ENCODE results near the gene LCLAT1.

LCLAT1 gene

DNA sequence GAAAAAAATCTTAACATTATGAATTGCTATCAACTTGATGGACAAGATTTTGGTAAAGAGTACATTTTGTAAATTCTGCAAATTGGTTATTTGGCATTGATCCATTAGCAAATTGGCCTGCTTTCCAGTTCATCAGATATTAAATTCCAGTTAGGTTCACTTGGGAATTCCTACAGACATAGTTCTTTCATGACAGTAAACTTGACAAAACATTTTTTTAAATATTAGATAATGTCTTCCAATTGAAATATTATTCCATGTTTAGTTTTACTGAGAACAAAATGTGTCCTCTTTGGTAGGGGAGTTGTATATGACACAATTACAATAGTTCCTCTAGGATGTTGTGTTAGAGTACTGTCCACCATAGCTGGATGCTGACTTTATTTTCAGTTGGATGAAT is 141.9 kb downstream of the LCLAT1 start:
- H3K27me3 ChIP-seq (ENCODE audit: insufficient read depth, poor library complexity, severe bottlenecking): no peaks in the 10 kb centered on the region
- no peak for DNase-seq (ENCODE audit: low read depth in 1 of 2, low spot score in 1 of 2)
- no peak overlapping the region for H3K4me3 ChIP-seq (replicated peaks; ENCODE audit: insufficient read depth, low read length)
- H3K27ac ChIP-seq (replicated peaks): no peak overlapping the region
- TF ChIP-seq SPI1 (IDR thresholded peaks at IDR 0.05; ENCODE audit: borderline replicate concordance, low read depth) (no peak), POLR2AphosphoS5 (IDR thresholded peaks at IDR 0.05; ENCODE audit: low read depth) (no peak), CTCF (IDR thresholded peaks at IDR 0.05; ENCODE audit: insufficient read depth, low read length) (no peak), GABPA (IDR thresholded peaks at IDR 0.05; ENCODE audit: low read depth) (no peak)
- TF ChIP-seq, protein P1, sequence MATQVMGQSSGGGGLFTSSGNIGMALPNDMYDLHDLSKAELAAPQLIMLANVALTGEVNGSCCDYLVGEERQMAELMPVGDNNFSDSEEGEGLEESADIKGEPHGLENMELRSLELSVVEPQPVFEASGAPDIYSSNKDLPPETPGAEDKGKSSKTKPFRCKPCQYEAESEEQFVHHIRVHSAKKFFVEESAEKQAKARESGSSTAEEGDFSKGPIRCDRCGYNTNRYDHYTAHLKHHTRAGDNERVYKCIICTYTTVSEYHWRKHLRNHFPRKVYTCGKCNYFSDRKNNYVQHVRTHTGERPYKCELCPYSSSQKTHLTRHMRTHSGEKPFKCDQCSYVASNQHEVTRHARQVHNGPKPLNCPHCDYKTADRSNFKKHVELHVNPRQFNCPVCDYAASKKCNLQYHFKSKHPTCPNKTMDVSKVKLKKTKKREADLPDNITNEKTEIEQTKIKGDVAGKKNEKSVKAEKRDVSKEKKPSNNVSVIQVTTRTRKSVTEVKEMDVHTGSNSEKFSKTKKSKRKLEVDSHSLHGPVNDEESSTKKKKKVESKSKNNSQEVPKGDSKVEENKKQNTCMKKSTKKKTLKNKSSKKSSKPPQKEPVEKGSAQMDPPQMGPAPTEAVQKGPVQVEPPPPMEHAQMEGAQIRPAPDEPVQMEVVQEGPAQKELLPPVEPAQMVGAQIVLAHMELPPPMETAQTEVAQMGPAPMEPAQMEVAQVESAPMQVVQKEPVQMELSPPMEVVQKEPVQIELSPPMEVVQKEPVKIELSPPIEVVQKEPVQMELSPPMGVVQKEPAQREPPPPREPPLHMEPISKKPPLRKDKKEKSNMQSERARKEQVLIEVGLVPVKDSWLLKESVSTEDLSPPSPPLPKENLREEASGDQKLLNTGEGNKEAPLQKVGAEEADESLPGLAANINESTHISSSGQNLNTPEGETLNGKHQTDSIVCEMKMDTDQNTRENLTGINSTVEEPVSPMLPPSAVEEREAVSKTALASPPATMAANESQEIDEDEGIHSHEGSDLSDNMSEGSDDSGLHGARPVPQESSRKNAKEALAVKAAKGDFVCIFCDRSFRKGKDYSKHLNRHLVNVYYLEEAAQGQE (IDR thresholded peaks at IDR 0.05; ENCODE audit: insufficient replicate concordance, low read depth): no peak

DNA sequence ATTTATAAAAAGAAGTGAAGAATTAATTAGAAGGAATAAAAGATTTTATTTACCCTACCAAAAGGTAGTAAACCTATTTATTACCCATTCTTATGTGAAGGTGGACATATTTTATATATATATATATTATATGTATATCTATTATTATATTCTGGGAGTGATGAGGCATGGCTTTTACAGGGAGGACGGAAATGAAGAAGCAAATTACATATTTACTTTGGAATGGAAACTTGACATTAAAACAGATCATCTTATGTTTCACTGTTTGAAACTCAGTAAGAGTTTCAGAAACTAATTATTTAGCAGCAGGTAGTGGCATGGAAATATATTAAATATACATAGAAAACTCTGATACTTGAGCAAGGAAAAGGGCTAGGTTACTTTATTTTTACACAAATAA is 143.4 kb downstream of the LCLAT1 start:
- no peak for TF ChIP-seq POLR2AphosphoS5 (IDR thresholded peaks at IDR 0.05; ENCODE audit: low read depth)
- TF ChIP-seq CTCF (IDR thresholded peaks at IDR 0.05; ENCODE audit: insufficient read depth, low read length): no peak
- TF ChIP-seq GABPA (IDR thresholded peaks at IDR 0.05; ENCODE audit: low read depth): no peak
- no peak for TF ChIP-seq SPI1 (IDR thresholded peaks at IDR 0.05; ENCODE audit: borderline replicate concordance, low read depth)
- TF ChIP-seq, protein P1 (IDR thresholded peaks at IDR 0.05; ENCODE audit: insufficient replicate concordance, low read depth): no peak
- Histone ChIP-seq H3K27ac (replicated peaks) (no peak overlapping the region), H3K27me3 (ENCODE audit: insufficient read depth, poor library complexity, severe bottlenecking) (no peaks in the 10 kb centered on the region), H3K4me3 (replicated peaks; ENCODE audit: insufficient read depth, low read length) (no peak overlapping the region)
- DNase-seq (ENCODE audit: low read depth in 1 of 2, low spot score in 1 of 2): no peak

- TF ChIP-seq POLR2AphosphoS5 (IDR thresholded peaks at IDR 0.05; ENCODE audit: low read depth) (no peak), CTCF (IDR thresholded peaks at IDR 0.05; ENCODE audit: insufficient read depth, low read length) (no peak), SPI1 (IDR thresholded peaks at IDR 0.05; ENCODE audit: borderline replicate concordance, low read depth) (no peak), GABPA (IDR thresholded peaks at IDR 0.05; ENCODE audit: low read depth) (no peak)
- TF ChIP-seq, protein P1 (IDR thresholded peaks at IDR 0.05; ENCODE audit: insufficient replicate concordance, low read depth): no peak
- DNase-seq (ENCODE audit: low read depth in 1 of 2, low spot score in 1 of 2): no peak
- no peaks in the 10 kb centered on the region for H3K27me3 ChIP-seq (ENCODE audit: insufficient read depth, poor library complexity, severe bottlenecking)
- no peak overlapping the region for H3K27ac ChIP-seq (replicated peaks)
- no peak overlapping the region for H3K4me3 ChIP-seq (replicated peaks; ENCODE audit: insufficient read depth, low read length)
Measured at GRCh38 chr2:30591186-30591585, 144.1 kb downstream of the LCLAT1 start.

Measured in HL-60 (cell line).